ENCODE results near the gene CLTA.
"Not testable (repeated sequence)": the region's sequence is repeated elsewhere in the genome, so short reads cannot be mapped to it uniquely, and the experiment has no call there.

- TF ChIP-seq POLR2AphosphoS5, CTCF, POLR2A (IDR thresholded peaks at IDR 0.05): not testable (repeated sequence)
Measured at GRCh38 chr9:36175209-36175608, 15.5 kb upstream of the CLTA start.

Measured in prostate gland (tissue), 2 donors.